Germinal center (tissue), 1 donor: ENCODE data around the gene MAPK11.

Experiments
- DNase-seq: peaks from one replicate; pipeline ENCODE4 v3.0.0; 2012; ENCODE audit warnings: mixed read lengths, low spot score

The MAPK11 gene

DNA sequence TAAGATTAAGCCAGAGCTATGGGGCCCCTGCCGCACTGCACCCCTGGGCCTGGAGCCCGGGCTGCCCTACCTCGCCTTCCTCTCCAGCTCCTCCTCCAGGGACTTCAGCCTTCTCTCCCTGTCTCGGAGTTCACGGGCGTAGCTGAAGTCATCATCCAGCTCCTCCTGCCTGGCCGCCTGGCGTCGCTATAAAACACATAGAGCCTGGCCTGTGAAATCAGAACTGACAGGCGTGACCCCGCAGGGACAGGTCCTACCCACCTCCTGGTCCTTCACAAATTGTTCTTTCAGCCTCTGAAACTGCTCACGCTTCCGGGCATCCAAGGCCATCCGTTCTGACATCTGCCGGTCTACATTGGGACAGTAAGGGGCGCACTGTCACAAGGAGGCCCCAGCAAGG lies 46.1 kb downstream of the MAPK11 start:
- DNase-seq = no peak

- no peak for DNase-seq
These were observed 47.7 kb downstream of the MAPK11 start for GRCh38 chr22:50222508-50222907.

DNA sequence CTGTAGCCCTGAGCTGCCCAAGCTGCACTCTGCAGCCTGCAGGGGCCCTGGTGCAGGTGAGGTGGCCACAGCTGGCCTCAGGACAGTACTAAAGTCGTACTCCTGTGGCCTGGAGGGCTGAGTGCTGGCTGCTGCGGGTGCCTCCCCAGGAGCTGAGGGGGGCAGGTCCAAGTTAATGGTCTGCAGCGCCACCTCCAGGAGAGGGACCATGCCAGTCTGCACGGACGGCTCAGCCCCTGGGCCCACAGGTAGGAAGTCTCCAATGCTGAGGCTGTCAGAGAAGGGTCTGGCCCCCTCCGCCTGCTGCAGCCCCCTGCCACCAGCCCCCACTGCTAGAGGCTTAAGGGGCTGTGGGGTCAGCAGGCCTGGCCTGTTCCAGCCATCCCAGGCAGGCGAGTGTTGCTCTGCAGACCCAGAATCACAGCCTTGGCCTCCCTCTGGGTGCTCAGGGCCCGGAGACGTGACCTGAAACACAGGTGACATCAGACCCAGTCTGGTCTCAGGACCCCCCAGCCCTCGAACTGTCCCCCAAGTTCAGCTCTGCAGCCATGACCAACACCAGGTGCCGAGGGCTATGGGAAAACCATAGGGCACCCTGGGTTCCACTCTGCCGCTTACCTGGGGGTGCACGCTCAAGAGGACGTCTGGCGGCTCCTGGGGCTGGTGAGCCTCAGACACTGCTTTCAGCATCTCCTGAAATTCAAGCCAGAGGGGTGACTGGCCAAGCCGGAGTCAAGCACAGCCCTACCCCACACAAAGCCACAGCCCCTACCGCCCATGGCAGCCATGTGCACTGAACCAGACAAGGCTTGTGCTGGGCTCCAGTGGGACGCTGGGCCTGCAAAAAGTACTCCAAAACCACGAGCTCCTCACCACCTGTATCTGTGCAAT lies 48.5 kb downstream of the MAPK11 start:
- no peak for DNase-seq

DNA sequence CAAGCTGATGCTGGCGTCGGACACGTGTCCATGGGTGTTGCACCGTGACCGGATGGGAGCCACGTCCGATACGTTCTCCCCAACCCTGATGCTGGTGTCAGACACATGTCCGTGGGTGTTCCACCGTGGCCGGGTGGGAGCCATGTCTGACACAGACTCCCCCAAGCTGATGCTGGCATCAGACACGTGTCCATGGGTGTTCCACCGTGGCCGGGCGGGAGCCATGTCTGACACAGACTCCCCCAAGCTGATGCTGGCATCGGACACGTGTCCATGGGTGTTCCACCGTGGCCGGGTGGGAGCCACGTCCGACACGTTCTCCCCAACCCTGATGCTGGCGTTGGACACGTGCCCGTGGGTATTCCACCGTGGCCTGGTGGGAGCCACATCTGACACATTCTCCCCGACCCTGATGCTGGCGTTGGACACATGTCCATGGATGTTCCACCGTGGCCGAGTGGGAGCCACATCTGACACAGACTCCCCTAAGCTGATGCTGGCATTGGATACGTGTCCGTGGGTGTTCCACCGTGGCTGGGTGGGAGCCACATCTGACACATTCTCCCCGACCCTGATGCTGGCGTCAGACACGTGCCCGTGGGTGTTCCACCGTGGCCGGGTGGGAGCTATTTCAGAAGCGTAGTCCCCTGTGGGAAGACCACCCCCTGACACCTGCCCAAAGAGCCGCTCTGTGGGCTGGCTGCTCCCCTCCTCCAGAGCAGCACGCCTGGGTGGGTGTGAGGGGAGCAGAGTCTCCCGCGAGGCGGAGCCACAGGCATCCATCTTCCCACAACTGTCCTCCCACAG lies 49.4 kb downstream of the MAPK11 start:
- DNase-seq = no peak

DNA sequence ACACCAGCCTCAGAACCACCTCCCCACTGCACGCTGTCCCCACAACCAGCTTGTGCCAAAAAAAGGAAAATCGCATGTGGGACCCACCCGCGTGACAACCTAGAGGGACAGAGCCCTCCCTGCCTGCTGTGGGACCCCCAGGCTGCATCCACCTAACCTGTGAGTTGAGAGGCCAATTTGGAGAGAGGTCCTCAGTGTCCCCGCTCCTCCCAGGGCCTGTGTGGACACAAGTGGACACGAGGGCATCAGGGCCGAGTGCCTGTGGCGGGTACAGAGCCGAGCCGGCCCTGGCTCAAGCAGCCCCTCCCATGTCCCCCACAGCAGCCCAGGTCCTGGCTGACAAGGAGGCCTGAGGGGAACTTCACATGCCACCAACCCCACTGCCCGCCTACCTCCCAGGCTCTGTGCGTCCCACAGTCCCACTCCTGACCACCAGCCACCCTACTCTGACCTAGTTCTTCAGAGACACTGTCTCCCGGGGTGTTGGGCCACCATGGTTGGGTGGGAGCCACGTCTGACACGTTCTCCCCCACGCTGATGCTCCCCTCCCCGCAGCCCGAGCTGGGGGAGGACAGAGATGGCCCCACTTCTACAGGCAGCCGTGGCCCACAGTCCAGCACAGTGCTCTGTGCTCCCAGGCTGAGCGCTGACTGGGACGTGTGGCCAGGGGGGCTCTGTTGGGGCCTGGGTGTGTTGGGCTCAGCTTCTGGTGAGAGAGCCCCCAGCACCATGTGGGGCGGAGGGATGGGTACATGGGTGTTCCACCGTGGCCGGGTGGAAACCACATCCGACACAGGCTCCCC lies 50.2 kb downstream of the MAPK11 start:
- no peak for DNase-seq

DNA sequence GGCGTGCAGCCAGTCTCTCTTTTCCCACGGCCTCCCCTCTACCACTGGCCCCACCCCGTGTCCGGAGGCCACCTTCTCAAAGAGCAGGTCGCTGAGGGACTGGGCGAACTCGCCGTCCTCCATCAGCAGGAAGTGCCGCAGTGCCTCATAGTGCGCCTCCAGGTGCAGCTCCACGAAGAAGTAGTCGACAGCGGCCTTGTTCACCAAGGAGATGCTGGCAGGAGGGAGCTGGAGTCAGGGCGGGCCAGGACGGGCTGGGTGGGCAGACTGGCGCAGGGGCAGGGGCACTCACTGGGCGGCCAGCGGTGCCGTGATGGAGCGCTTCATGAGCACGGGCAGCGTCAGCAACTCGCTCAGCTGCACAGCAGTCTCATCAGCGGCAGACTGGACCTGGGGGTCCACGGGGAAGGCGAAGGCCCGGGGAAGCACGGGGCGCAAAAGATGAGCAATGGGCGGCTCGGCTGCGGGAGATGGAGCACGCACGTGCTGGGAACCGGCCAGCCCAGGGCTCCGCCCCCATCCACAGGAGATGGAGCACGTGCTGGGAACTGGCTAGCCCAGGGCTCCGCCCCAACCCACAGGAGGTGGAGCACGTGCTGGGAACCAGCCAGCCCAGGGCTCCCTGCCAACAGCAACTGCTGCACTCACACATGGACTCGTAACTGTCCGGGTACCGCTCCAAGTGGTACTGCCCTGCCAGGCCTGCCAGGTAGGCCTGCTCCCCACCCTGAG lies 51.0 kb downstream of the MAPK11 start:
- DNase-seq = no peak

DNA sequence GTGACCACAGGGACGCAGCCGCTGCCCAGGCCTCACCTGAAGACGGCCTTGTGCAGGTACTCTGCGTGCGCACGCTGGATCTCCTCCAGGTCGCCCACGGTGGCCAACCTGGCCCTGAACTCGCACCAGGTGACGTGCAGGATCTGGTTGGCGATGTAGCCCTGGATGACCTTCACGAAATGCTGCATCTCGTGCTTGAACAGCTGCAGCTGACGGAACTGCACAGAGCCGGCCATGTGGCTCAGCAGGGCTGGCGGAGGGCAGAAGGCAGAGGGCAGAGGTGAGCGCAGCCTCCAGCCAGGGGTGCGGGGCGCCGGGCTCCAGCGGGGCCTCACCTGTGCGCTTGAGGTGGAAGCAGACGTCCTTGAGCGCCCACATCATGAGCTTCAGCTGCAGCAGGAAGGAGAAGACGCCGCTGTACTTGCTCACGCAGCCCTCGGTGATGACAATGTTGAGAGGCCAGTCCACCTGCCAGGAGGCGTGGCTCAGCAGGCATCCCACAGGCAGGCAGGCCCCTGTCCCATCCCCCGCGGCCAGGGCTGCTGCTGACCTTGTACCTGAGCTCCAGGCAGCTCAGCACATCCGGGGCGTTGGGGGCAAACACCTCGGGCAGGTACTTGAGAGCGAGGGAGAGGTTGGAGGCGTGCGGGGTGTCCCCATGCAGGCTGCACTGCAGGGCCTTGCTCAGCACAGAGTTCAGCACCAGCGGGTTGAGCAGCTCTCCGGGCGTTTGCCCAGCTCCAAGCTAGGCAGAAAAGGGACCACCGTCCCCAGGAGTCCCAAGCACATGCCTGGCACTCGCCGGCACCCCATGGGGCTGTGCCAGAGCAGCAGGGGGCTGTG lies 51.8 kb downstream of the MAPK11 start:
- no peak for DNase-seq

GRCh38 chr22:50217543-50218152 lies 52.5 kb downstream of the MAPK11 start:
- DNase-seq = no peak

- no peak for DNase-seq
These were observed 53.3 kb downstream of the MAPK11 start for GRCh38 chr22:50216684-50217520.

DNA sequence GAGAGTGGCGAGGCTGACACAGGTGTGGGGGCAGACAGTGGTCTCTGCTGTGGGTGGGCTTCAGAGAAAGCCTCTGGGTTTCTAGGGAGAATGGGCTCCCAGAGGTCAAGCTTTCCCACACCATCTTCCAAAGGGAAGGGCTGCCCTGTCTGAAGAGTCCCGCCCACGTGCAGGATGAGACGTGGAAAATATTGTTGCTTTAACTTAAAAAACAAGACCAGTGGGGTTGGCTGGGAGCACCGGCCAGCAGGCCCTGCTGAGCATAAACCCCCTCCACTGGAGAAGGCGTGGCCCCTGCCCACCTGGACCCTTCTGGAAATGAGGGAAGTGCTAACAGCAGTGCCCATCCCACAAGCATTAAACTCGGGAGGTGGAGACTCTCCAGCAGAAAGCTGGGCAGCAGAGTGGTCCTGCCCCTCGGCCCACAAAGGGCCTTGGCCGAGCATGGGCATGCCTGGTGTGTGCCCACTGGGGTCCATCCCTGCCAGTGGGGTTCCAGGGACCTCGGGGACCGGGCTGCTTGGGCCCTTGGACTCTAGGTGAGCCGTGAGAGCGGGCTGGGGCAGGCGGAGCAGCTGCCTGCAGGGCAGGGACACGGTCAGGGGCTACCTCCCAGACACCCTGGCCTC lies 54.0 kb downstream of the MAPK11 start:
- no peak for DNase-seq

DNA sequence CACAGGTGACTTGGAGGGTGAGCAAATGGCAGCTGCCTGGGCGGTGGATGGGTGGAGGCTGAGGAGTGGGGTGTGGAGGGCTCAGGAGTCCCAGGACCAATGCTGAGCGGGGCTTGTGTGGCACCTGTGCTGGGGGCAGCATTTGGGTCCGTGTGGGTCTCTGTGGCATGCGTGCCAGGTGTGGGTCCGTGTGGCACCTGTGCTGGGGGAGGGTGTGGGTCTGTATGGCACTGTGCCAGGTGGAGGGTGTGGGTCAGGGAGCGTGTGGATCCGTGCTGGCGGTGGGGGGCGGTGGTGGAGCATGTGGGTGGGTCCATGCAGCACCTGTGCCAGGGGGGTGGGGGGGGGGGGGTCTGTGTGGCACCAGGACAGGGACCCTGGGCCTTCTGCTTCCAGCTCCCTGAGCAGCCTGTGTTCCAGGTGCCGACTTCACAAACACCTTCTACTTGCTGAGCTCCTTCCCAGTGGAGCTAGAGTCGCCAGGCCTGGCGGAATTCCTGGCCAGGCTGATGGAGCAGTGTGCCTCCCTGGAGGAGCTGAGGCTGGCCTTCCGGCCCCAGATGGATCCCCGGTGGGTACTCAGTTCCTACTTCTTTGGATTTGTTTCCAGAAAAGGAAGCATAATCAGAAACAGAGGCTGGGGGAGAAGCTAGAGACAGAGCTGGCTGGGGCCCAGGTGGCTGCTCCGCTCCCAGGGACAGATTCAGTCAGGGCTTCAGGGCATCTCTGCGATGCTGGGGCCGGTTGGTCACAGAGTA lies 54.7 kb downstream of the MAPK11 start:
- DNase-seq = no peak
